ENCODE results near the gene SRGAP3. TPM values are rescaled to one million over a fixed set of nuclear protein-coding genes. Genes with fewer than 3 reads are reported as not detected.

The SRGAP3 gene
- total and polyA plus RNA-seq, 10 of the 15 experiments (the other 5 are each of a cell fraction or from before 2014, with no cell fraction given): 0.32 to 1.7 (median 0.99) TPM

GRCh38 chr3:8954938-8955763 lies 294.3 kb downstream of the SRGAP3 start (continued):
- TF ChIP-seq STAT3 (IDR thresholded peaks at IDR 0.05; ENCODE audit: low read depth, low read length) (no peak), E2F8 (IDR thresholded peaks at IDR 0.05; ENCODE audit: low read depth, partially characterized antibody) (no peak), HCFC1 (IDR thresholded peaks at IDR 0.05; ENCODE audit: low read length) (no peak), BACH1 (IDR thresholded peaks at IDR 0.05; ENCODE audit: borderline replicate concordance) (no peak; the same call in 1 of the 2 replicates), TAF1 (IDR thresholded peaks at IDR 0.05; ENCODE audit: borderline replicate concordance, low read depth, low read length) (no peak), CTCF (IDR thresholded peaks at IDR 0.05 in 2 of 3, conservative IDR thresholded peaks at IDR 0.05 in 1 of 3; ENCODE audit: control insufficient read depth in 2 of 3, extremely low read depth in 1 of 3, insufficient read depth in 1 of 3, low read depth in 3 of 3, low read length in 3 of 3) (no peak; a peak in 1 of 6 replicates), CREB1 (IDR thresholded peaks at IDR 0.05; ENCODE audit: low read depth) (no peak), CHD2 (IDR thresholded peaks at IDR 0.05; ENCODE audit: borderline replicate concordance, low read depth, low read length) (no peak), ZBTB11 (CRISPR knock-in tag; IDR thresholded peaks at IDR 0.05) (no peak), ATF2 (IDR thresholded peaks at IDR 0.05; ENCODE audit: low read length) (peak; percentile 59; the same call in 1 of the 2 replicates), SMAD5 (IDR thresholded peaks at IDR 0.05; ENCODE audit: low read depth) (no peak), BCL3 (IDR thresholded peaks at IDR 0.05; ENCODE audit: borderline replicate concordance, insufficient read depth, low read depth, low read length, poor library complexity, severe bottlenecking) (no peak)
